Measurements from ENCODE around the gene SERF2.
"Not testable (repeated sequence)": the region's sequence is repeated elsewhere in the genome, so short reads cannot be mapped to it uniquely, and the experiment has no call there.

Gene SERF2

GRCh38 chr15:43791993-43792760 lies at the start of gene SERF2:
Gene SERF2, plus strand, starts transcription at chr15:43792320. Its CDS starts 57 bp downstream, at chr15:43792377.
- DNase-seq (ENCODE audit: low read depth, low spot score): peak; percentile 100

GRCh38 chr15:43746245-43746902 lies 45.7 kb upstream of the SERF2 start, which contains the start of gene PDIA3:
Gene PDIA3, plus strand, starts transcription at chr15:43746438. Its CDS starts 102 bp downstream, at chr15:43746540.
- DNase-seq (ENCODE audit: low read depth, low spot score): peak; percentile 97

- not testable (repeated sequence) for DNase-seq (ENCODE audit: low read depth, low spot score)
These were observed 45.2 kb upstream of the SERF2 start for GRCh38 chr15:43746903-43747309.

- DNase-seq (ENCODE audit: low read depth, low spot score): no peak
These were observed 43.7 kb upstream of the SERF2 start for GRCh38 chr15:43748376-43748775.

GRCh38 chr15:43749690-43750345 lies 42.3 kb upstream of the SERF2 start:
- DNase-seq (ENCODE audit: low read depth, low spot score): no peak

- no peak for DNase-seq (ENCODE audit: low read depth, low spot score)
These were observed 40.2 kb upstream of the SERF2 start for GRCh38 chr15:43751885-43752284.

GRCh38 chr15:43762824-43763223 lies 29.3 kb upstream of the SERF2 start:
- no peak for DNase-seq (ENCODE audit: low read depth, low spot score)

GRCh38 chr15:43763819-43764446 lies 28.2 kb upstream of the SERF2 start:
- DNase-seq (ENCODE audit: low read depth, low spot score): no peak

GRCh38 chr15:43769584-43770228 lies 22.4 kb upstream of the SERF2 start:
- DNase-seq (ENCODE audit: low read depth, low spot score): peak; percentile 77

GRCh38 chr15:43771816-43772215 lies 20.3 kb upstream of the SERF2 start:
- DNase-seq (ENCODE audit: low read depth, low spot score): no peak

GRCh38 chr15:43772624-43773023 lies 19.5 kb upstream of the SERF2 start:
- DNase-seq (ENCODE audit: low read depth, low spot score): no peak

GRCh38 chr15:43774062-43774461 lies 18.1 kb upstream of the SERF2 start:
- DNase-seq (ENCODE audit: low read depth, low spot score): no peak

GRCh38 chr15:43775411-43775965 lies 16.6 kb upstream of the SERF2 start:
- peak; percentile 54 for DNase-seq (ENCODE audit: low read depth, low spot score)

- peak; percentile 18 for DNase-seq (ENCODE audit: low read depth, low spot score)
These were observed 15.9 kb upstream of the SERF2 start for GRCh38 chr15:43776101-43776717.

- peak; percentile 83 for DNase-seq (ENCODE audit: low read depth, low spot score)
These were observed 15.3 kb upstream of the SERF2 start, which contains the start of gene ELL3 for GRCh38 chr15:43776718-43777266. Gene ELL3, minus strand, starts transcription at chr15:43776966. Its CDS starts 65 bp downstream, at chr15:43776901.

GRCh38 chr15:43777267-43777914 lies 14.7 kb upstream of the SERF2 start:
- DNase-seq (ENCODE audit: low read depth, low spot score): peak; percentile 85

- no peak for DNase-seq (ENCODE audit: low read depth, low spot score)
These were observed 13.1 kb upstream of the SERF2 start for GRCh38 chr15:43779016-43779415.

GRCh38 chr15:43789409-43789808 lies 2.7 kb upstream of the SERF2 start:
- no peak for DNase-seq (ENCODE audit: low read depth, low spot score)

GRCh38 chr15:43792761-43793476 lies 799 bp downstream of the SERF2 start:
- DNase-seq (ENCODE audit: low read depth, low spot score): peak; percentile 49

Measured in astrocyte of the hippocampus (primary cell).